Measurements from ENCODE around the gene ZFHX3. TPM values are rescaled to one million over a fixed set of nuclear protein-coding genes. Genes with fewer than 3 reads are reported as not detected.

The ZFHX3 gene
- total RNA-seq, 2 experiments from 2014 or later = 0.15 to 0.32 TPM

GRCh38 chr16:72840631-72841381 lies 207.1 kb downstream of the ZFHX3 start:
- ChIA-PET POLR2A (no interaction called here), CTCF (no interaction called here)

GRCh38 chr16:72838951-72839350 lies 209.0 kb downstream of the ZFHX3 start:
- ChIA-PET POLR2A (no interaction called here), CTCF (no interaction called here)

- ChIA-PET CTCF (no interaction called here), POLR2A (no interaction called here)
Observed at GRCh38 chr16:72838586-72838910, 209.4 kb downstream of the ZFHX3 start.

GRCh38 chr16:72837846-72838585 lies 209.9 kb downstream of the ZFHX3 start:
- CTCF ChIA-PET = no interaction called here
- POLR2A ChIA-PET = no interaction called here

- POLR2A ChIA-PET = interaction anchor here (0.7 kb wide), 1 partner anchor 406 kb away, joined by 6 read pairs; no protein-coding TSS in a partner anchor
- CTCF ChIA-PET = interaction anchor here (0.7 kb wide), 1 partner anchor 55 kb away, joined by 3 read pairs; no protein-coding TSS in a partner anchor
Observed at GRCh38 chr16:72836985-72837384, 210.9 kb downstream of the ZFHX3 start.

GRCh38 chr16:72836181-72836580 lies 211.7 kb downstream of the ZFHX3 start:
- CTCF ChIA-PET = no interaction called here
- POLR2A ChIA-PET = no interaction called here

GRCh38 chr16:72835086-72835485 lies 212.8 kb downstream of the ZFHX3 start:
- CTCF ChIA-PET = no interaction called here
- POLR2A ChIA-PET = interaction anchor here (0.6 kb wide), 1 partner anchor 180 kb away, joined by 5 read pairs; no protein-coding TSS in a partner anchor

- ChIA-PET POLR2A (interaction anchor here (0.6 kb wide), 1 partner anchor 180 kb away, joined by 5 read pairs; no protein-coding TSS in a partner anchor), CTCF (interaction anchor here (2.8 kb wide), 1 partner anchor 17 kb away, joined by 8 read pairs; no protein-coding TSS in a partner anchor)
Observed at GRCh38 chr16:72834499-72834898, 213.4 kb downstream of the ZFHX3 start.

GRCh38 chr16:72833969-72834368 lies 214.0 kb downstream of the ZFHX3 start:
- POLR2A ChIA-PET = no interaction called here

GRCh38 chr16:72833482-72833881 lies 214.4 kb downstream of the ZFHX3 start:
- POLR2A ChIA-PET = no interaction called here
- CTCF ChIA-PET = interaction anchor here (1.5 to 2.8 kb wide), 2 partner anchors 14 to 16 kb away, joined by 5 to 8 read pairs; no protein-coding TSS in a partner anchor

More at GRCh38 chr16:72833969-72834368, 214.0 kb downstream of the ZFHX3 start:
- CTCF ChIA-PET = interaction anchor here (2.8 kb wide), 1 partner anchor 17 kb away, joined by 8 read pairs; no protein-coding TSS in a partner anchor

- ChIA-PET POLR2A (no interaction called here), CTCF (interaction anchor here (0.5 to 2.8 kb wide), 9 partner anchors 13 to 1275 kb away, joined by 3 to 8 read pairs (median 4); no protein-coding TSS in a partner anchor)
Observed at GRCh38 chr16:72832621-72833248, 215.2 kb downstream of the ZFHX3 start.

GRCh38 chr16:72829846-72830775 lies 217.8 kb downstream of the ZFHX3 start:
- CTCF ChIA-PET = no interaction called here
- POLR2A ChIA-PET = no interaction called here

- ChIA-PET CTCF (no interaction called here), POLR2A (no interaction called here)
Observed at GRCh38 chr16:72827866-72828265, 220.1 kb downstream of the ZFHX3 start.

GRCh38 chr16:72825912-72826621 lies 221.9 kb downstream of the ZFHX3 start:
- ChIA-PET POLR2A (no interaction called here), CTCF (no interaction called here)

GRCh38 chr16:72824761-72825160 lies 223.2 kb downstream of the ZFHX3 start:
- CTCF ChIA-PET = no interaction called here
- POLR2A ChIA-PET = no interaction called here

- POLR2A ChIA-PET = no interaction called here
- CTCF ChIA-PET = no interaction called here
Observed at GRCh38 chr16:72824027-72824426, 223.9 kb downstream of the ZFHX3 start.

- POLR2A ChIA-PET = interaction anchor here (0.5 kb wide), 1 partner anchor 838 kb away, joined by 3 read pairs; no protein-coding TSS in a partner anchor
- CTCF ChIA-PET = no interaction called here
Observed at GRCh38 chr16:72821185-72821950, 226.6 kb downstream of the ZFHX3 start.

- POLR2A ChIA-PET = no interaction called here
- CTCF ChIA-PET = no interaction called here
Observed at GRCh38 chr16:72819345-72819744, 228.6 kb downstream of the ZFHX3 start.
